ENCODE data around the gene P4HTM. TPM values are rescaled to one million over a fixed set of nuclear protein-coding genes. Genes with fewer than 3 reads are reported as not detected.
A peak's percentile ranks its signal among the peaks of the same experiment; 100 is the strongest.

P4HTM gene
- total RNA-seq, 1 experiment from 2014 or later = not detected

GRCh38 chr3:49017229-49017970 is 27.4 kb downstream of the P4HTM start:
- no peak for DNase-seq (ENCODE audit: low read depth, low spot score)
- in situ Hi-C loops (cut with HindIII; ENCODE audit: low pct_unique_long_range_greater_than_20kb, low sequenced_read_pairs) = no loop called here

- DNase-seq (ENCODE audit: low read depth, low spot score) = peak; percentile 61
- in situ Hi-C loops (cut with HindIII; ENCODE audit: low pct_unique_long_range_greater_than_20kb, low sequenced_read_pairs) = no loop called here
Observed at GRCh38 chr3:49017971-49018706, 28.1 kb downstream of the P4HTM start, which contains the start of gene DALRD3. Gene DALRD3 (minus strand): TSS chr3:49018580. CDS start chr3:49018564, 16 bp downstream.

- in situ Hi-C loops (cut with HindIII; ENCODE audit: low pct_unique_long_range_greater_than_20kb, low sequenced_read_pairs) = no loop called here
- DNase-seq (ENCODE audit: low read depth, low spot score) = no peak
Observed at GRCh38 chr3:49018707-49019006, 28.6 kb downstream of the P4HTM start.

- no peak for DNase-seq (ENCODE audit: low read depth, low spot score)
- in situ Hi-C loops (cut with HindIII; ENCODE audit: low pct_unique_long_range_greater_than_20kb, low sequenced_read_pairs) = no loop called here
Observed at GRCh38 chr3:49019941-49020329, 29.9 kb downstream of the P4HTM start.

GRCh38 chr3:49020330-49021212 is 30.5 kb downstream of the P4HTM start:
- in situ Hi-C loops (cut with HindIII; ENCODE audit: low pct_unique_long_range_greater_than_20kb, low sequenced_read_pairs) = no loop called here
- DNase-seq (ENCODE audit: low read depth, low spot score) = no peak

GRCh38 chr3:49021213-49021812 is 31.3 kb downstream of the P4HTM start:
- DNase-seq (ENCODE audit: low read depth, low spot score) = peak; percentile 97
- in situ Hi-C loops (cut with HindIII; ENCODE audit: low pct_unique_long_range_greater_than_20kb, low sequenced_read_pairs) = no loop called here

- in situ Hi-C loops (cut with HindIII; ENCODE audit: low pct_unique_long_range_greater_than_20kb, low sequenced_read_pairs) = no loop called here
- DNase-seq (ENCODE audit: low read depth, low spot score) = peak; percentile 90
Observed at GRCh38 chr3:49021813-49022687, 32.0 kb downstream of the P4HTM start, which contains the start of gene NDUFAF3. Gene NDUFAF3 (plus strand): TSS chr3:49022121. CDS start chr3:49022145, 24 bp downstream.

GRCh38 chr3:49022688-49023171 is 32.7 kb downstream of the P4HTM start:
- in situ Hi-C loops (cut with HindIII; ENCODE audit: low pct_unique_long_range_greater_than_20kb, low sequenced_read_pairs) = no loop called here
- no peak for DNase-seq (ENCODE audit: low read depth, low spot score)

- no peak for DNase-seq (ENCODE audit: low read depth, low spot score)
- in situ Hi-C loops (cut with HindIII; ENCODE audit: low pct_unique_long_range_greater_than_20kb, low sequenced_read_pairs) = no loop called here
Observed at GRCh38 chr3:49023775-49024174, 33.7 kb downstream of the P4HTM start.

- DNase-seq (ENCODE audit: low read depth, low spot score) = no peak
- in situ Hi-C loops (cut with HindIII; ENCODE audit: low pct_unique_long_range_greater_than_20kb, low sequenced_read_pairs) = no loop called here
Observed at GRCh38 chr3:49024449-49024848, 34.4 kb downstream of the P4HTM start.

GRCh38 chr3:49025005-49025792 is 35.2 kb downstream of the P4HTM start:
- in situ Hi-C loops (cut with HindIII; ENCODE audit: low pct_unique_long_range_greater_than_20kb, low sequenced_read_pairs) = no loop called here
- no peak for DNase-seq (ENCODE audit: low read depth, low spot score)

GRCh38 chr3:49025793-49026520 is 35.9 kb downstream of the P4HTM start:
- in situ Hi-C loops (cut with HindIII; ENCODE audit: low pct_unique_long_range_greater_than_20kb, low sequenced_read_pairs) = no loop called here
- no peak for DNase-seq (ENCODE audit: low read depth, low spot score)

GRCh38 chr3:49026536-49026935 is 36.5 kb downstream of the P4HTM start:
- in situ Hi-C loops (cut with HindIII; ENCODE audit: low pct_unique_long_range_greater_than_20kb, low sequenced_read_pairs) = no loop called here
- DNase-seq (ENCODE audit: low read depth, low spot score) = no peak

GRCh38 chr3:49027634-49028033 is 37.6 kb downstream of the P4HTM start:
- in situ Hi-C loops (cut with HindIII; ENCODE audit: low pct_unique_long_range_greater_than_20kb, low sequenced_read_pairs) = no loop called here
- DNase-seq (ENCODE audit: low read depth, low spot score) = no peak

GRCh38 chr3:49028298-49028672 is 38.2 kb downstream of the P4HTM start:
- no peak for DNase-seq (ENCODE audit: low read depth, low spot score)
- in situ Hi-C loops (cut with HindIII; ENCODE audit: low pct_unique_long_range_greater_than_20kb, low sequenced_read_pairs) = no loop called here

Data from SK-MEL-5 (cell line).